H1 (cell line): Measurements from ENCODE around the gene RNASE13. TPM values are rescaled to one million over a fixed set of nuclear protein-coding genes. Genes with fewer than 3 reads are reported as not detected.

Experiments used
- CTCF ChIA-PET: fragments of 300-600 bp; sonication (Branson Sonifier 250); formaldehyde crosslinking; loops from one replicate; lab custom pipeline; 2021; ENCODE audit not compliant: partially characterized antibody; lab: Charles Lee
- POLR2A ChIA-PET: fragments of 300-600 bp; sonication (Branson Sonifier 250); formaldehyde crosslinking; loops from one replicate; lab custom pipeline; 2021; ENCODE audit warnings: inconsistent platforms; ENCODE audit not compliant: partially characterized antibody; lab: Charles Lee
- DNase-seq, 2 experiments: peaks; one replicate each; pipeline versions ENCODE4 v3.0.0 to v3.0.0-alpha.2; 2010 to 2022; ENCODE audit warnings: low spot score in 2 of 2, low read depth in 1 of 2, mixed read lengths in 1 of 2
- FAIRE-seq: peaks from 2 replicates; lab custom pipeline; 2011; peaks lifted over from hg19 to GRCh38; lab: Jason Lieb, UNC
- H2AFZ ChIP-seq: 2 replicates; pipeline ENCODE4 v1.8.1; 2012; ENCODE audit warnings: low read length, inconsistent platforms
- H2AK5ac ChIP-seq: 2 replicates; pipeline ENCODE4 v1.6.1; 2013; ENCODE audit warnings: low read depth, low read length
- H2BK120ac ChIP-seq: replicated peaks from 2 replicates; pipeline ENCODE3; 2013; ENCODE audit warnings: low read depth, low read length, inconsistent platforms
- H2BK12ac ChIP-seq: 2 replicates; pipeline ENCODE4 v1.6.1; 2013; ENCODE audit warnings: low read depth, low read length
- H2BK15ac ChIP-seq: 2 replicates; pipeline ENCODE4 v1.6.1; 2013; ENCODE audit warnings: low read length
- H2BK20ac ChIP-seq: 2 replicates; pipeline ENCODE4 v1.6.1; 2013; ENCODE audit warnings: low read length
- H2BK5ac ChIP-seq: 2 replicates; pipeline ENCODE4 v1.6.1; 2013; ENCODE audit warnings: low read depth, low read length
- H3K14ac ChIP-seq: 2 replicates; pipeline ENCODE4 v1.6.1; 2013; ENCODE audit warnings: inconsistent platforms; ENCODE audit not compliant: insufficient read length
- H3K18ac ChIP-seq: 2 replicates; pipeline ENCODE4 v1.6.1; 2013; ENCODE audit warnings: low read length; ENCODE audit errors: extremely low read depth
- H3K23ac ChIP-seq: 2 replicates; pipeline ENCODE4 v1.6.1; 2013; ENCODE audit warnings: inconsistent platforms; ENCODE audit not compliant: insufficient read length
- H3K23me2 ChIP-seq: 2 replicates; pipeline ENCODE4 v1.6.1; 2013; ENCODE audit warnings: low read depth, low read length
- H3K27ac ChIP-seq: 2 replicates; pipeline ENCODE4 v1.6.1; 2011; ENCODE audit warnings: low read depth, low read length, inconsistent platforms
- H3K27me3 ChIP-seq, 4 experiments: replicated peaks in 1 of 4; 1 replicate in 1 of 4; 2 replicates in 3 of 4; pipeline versions ENCODE4 v1.6.1 to v1.8.1; 2011 to 2013; ENCODE audit warnings: low read length in 3 of 4, mild to moderate bottlenecking in 3 of 4, inconsistent platforms in 2 of 4, mixed read lengths in 2 of 4, moderate library complexity in 1 of 4; ENCODE audit not compliant: control insufficient read depth in 3 of 4, insufficient read depth in 3 of 4; ENCODE audit errors: extremely low read depth in 1 of 4
- H3K36me3 ChIP-seq, 4 experiments: 2 replicates each; pipeline versions ENCODE4 v1.6.1 to v1.8.1; 2011 to 2013; ENCODE audit warnings: mild to moderate bottlenecking in 4 of 4, low read length in 3 of 4, moderate library complexity in 2 of 4, control low read depth in 1 of 4, inconsistent platforms in 1 of 4; ENCODE audit not compliant: insufficient read depth in 4 of 4, control insufficient read depth in 2 of 4
- H3K4ac ChIP-seq: replicated peaks from 2 replicates; pipeline ENCODE3; 2013; ENCODE audit warnings: low read length, low read depth, mixed read lengths, inconsistent platforms; ENCODE audit not compliant: insufficient read length
- H3K4me1 ChIP-seq, 4 experiments: replicated peaks in 1 of 4; 1 replicate in 1 of 4; 2 replicates in 3 of 4; pipeline versions ENCODE4 v1.6.1 to v1.8.1; 2011 to 2013; ENCODE audit warnings: low read length in 3 of 4, inconsistent platforms in 2 of 4, mixed read lengths in 1 of 4; ENCODE audit not compliant: insufficient read depth in 4 of 4, control insufficient read depth in 3 of 4
- H3K4me2 ChIP-seq, 2 experiments: 2 replicates each; pipeline versions ENCODE4 v1.6.1 to v1.8.1; 2011 to 2013; ENCODE audit warnings: low read depth in 2 of 2, low read length in 2 of 2, control low read depth in 1 of 2, inconsistent platforms in 1 of 2, mild to moderate bottlenecking in 1 of 2; ENCODE audit not compliant: insufficient read depth in 1 of 2
- H3K4me3 ChIP-seq, 4 experiments: fragments of 200-600, 300-600 bp in 1 of 4; sonication (generic), shearing (Covaris generic), sonication (Bioruptor Twin) in 1 of 4; 2 replicates each; pipeline versions ENCODE4 v1.5.1 to v1.8.1; 2011 to 2016; ENCODE audit warnings: low read length in 4 of 4, low read depth in 3 of 4, control low read depth in 2 of 4, inconsistent platforms in 2 of 4, mild to moderate bottlenecking in 2 of 4, mixed read lengths in 1 of 4, moderate library complexity in 1 of 4; ENCODE audit not compliant: insufficient read depth in 2 of 4; ENCODE audit errors: extremely low read depth in 1 of 4
- H3K56ac ChIP-seq: replicated peaks from 2 replicates; pipeline ENCODE3; 2013; ENCODE audit warnings: low read depth, mild to moderate bottlenecking, mixed read lengths, low read length, inconsistent platforms; ENCODE audit not compliant: insufficient read length
- H3K79me1 ChIP-seq: 2 replicates; pipeline ENCODE4 v1.6.1; 2013; ENCODE audit warnings: low read depth, low read length, control low read depth
- H3K79me2 ChIP-seq, 2 experiments: 2 replicates each; pipeline versions ENCODE4 v1.6.1 to v1.8.1; 2012 to 2013; ENCODE audit warnings: low read length in 2 of 2, mild to moderate bottlenecking in 2 of 2, inconsistent platforms in 1 of 2; ENCODE audit not compliant: insufficient read depth in 2 of 2, control insufficient read depth in 1 of 2
- H3K9ac ChIP-seq, 4 experiments: replicated peaks in 1 of 4; 1 replicate in 1 of 4; 2 replicates in 3 of 4; pipeline versions ENCODE4 v1.6.1 to v1.8.1; 2011 to 2013; ENCODE audit warnings: low read depth in 3 of 4, low read length in 3 of 4, control low read depth in 2 of 4, mild to moderate bottlenecking in 2 of 4, moderate library complexity in 2 of 4, inconsistent platforms in 1 of 4; ENCODE audit errors: extremely low read depth in 1 of 4
- H3K9me3 ChIP-seq, 2 experiments: 2 replicates each; pipeline versions ENCODE4 v1.6.1 to v1.8.1; 2012 to 2013; ENCODE audit warnings: mild to moderate bottlenecking in 2 of 2, moderate library complexity in 2 of 2, control low read depth in 1 of 2, inconsistent platforms in 1 of 2, low read depth in 1 of 2, low read length in 1 of 2, mixed read lengths in 1 of 2; ENCODE audit not compliant: insufficient read depth in 2 of 2
- H4K20me1 ChIP-seq, 2 experiments: replicated peaks in 1 of 2; 2 replicates each; pipeline versions ENCODE3 to v1.8.1; 2011 to 2013; ENCODE audit warnings: inconsistent platforms in 2 of 2, low read length in 2 of 2, mild to moderate bottlenecking in 1 of 2; ENCODE audit not compliant: insufficient read depth in 2 of 2, control insufficient read depth in 1 of 2
- H4K5ac ChIP-seq: 2 replicates; pipeline ENCODE4 v1.6.1; 2013; ENCODE audit warnings: low read length, low read depth, mixed read lengths, inconsistent platforms; ENCODE audit not compliant: insufficient read length
- H4K8ac ChIP-seq: 2 replicates; pipeline ENCODE4 v1.8.0; 2013; ENCODE audit warnings: mild to moderate bottlenecking, moderate library complexity, low read length, inconsistent platforms; ENCODE audit not compliant: insufficient read depth; ENCODE audit errors: extremely low read depth
- H4K91ac ChIP-seq: replicated peaks from 2 replicates; pipeline ENCODE3; 2013; ENCODE audit warnings: low read length, mixed read lengths, inconsistent platforms; ENCODE audit not compliant: insufficient read length
- ATF3 ChIP-seq: IDR thresholded peaks from 2 replicates; pipeline ENCODE4 v1.6.1; 2011; ENCODE audit warnings: low read depth, mild to moderate bottlenecking, low read length; ENCODE audit not compliant: insufficient read depth
- EZH2 ChIP-seq: fragments of 200-600 bp; sonication (generic); IDR thresholded peaks from 2 replicates; pipeline ENCODE4 v1.7.1; 2012; ENCODE audit warnings: low read depth, mild to moderate bottlenecking, moderate library complexity, low read length, inconsistent platforms; ENCODE audit not compliant: severe bottlenecking
- KDM1A ChIP-seq: fragments of 200-600, 300-600 bp; sonication (generic); IDR thresholded peaks from 2 replicates; pipeline ENCODE4 v1.7.1; 2016; ENCODE audit warnings: mild to moderate bottlenecking, low read length, borderline replicate concordance
- WGBS, 2 experiments: shearing (Covaris generic) in 1 of 2; methylation state at CpG; one replicate each; pipeline versions ENCODE4 v1.1.6 to v1.1.7; 2013 to 2015; ENCODE audit warnings: low lambda C conversion rate in 2 of 2, mixed read lengths in 2 of 2, inconsistent platforms in 1 of 2, low coverage in 1 of 2, missing lambda C conversion rate in 1 of 2; ENCODE audit not compliant: insufficient replicate concordance in 2 of 2, insufficient coverage in 1 of 2, insufficient read length in 1 of 2; ENCODE audit errors: extremely low coverage in 1 of 2, missing lambda C conversion rate in 1 of 2; 5-methylcytosine and 5-hydroxymethylcytosine counted together
- polyA plus RNA-seq, 7 experiments: library from polyadenylated mRNA; depleted of rRNA in 3 of 7; stranded (reverse) in 5 of 7; unstranded in 2 of 7; fragments of >200 nt in 5 of 7; fragments of 200-250 nt in 2 of 7; gene quantifications; 1 replicate in 5 of 7; 2 replicates in 1 of 7; 4 replicates in 1 of 7; pipeline versions ENCODE4 v1.2.1 to v1.2.3, GENCODE V29; 2011 to 2013; ENCODE audit warnings: missing spikeins in 2 of 7, mixed read lengths in 2 of 7
- total RNA-seq: library from RNA; stranded (reverse); fragmentation: NEBNext Ultra II Directional; extraction: Animal tissue kit (Norgen Biotek cat#: 25700); gene quantifications from 2 replicates; pipeline ENCODE4 v1.2.1, GENCODE V29; 2021

Gene RNASE13
- total and polyA plus RNA-seq, 2 of the 8 experiments (the other 6 are each of a cell fraction or from before 2014, with no cell fraction given) = not detected

DNA sequence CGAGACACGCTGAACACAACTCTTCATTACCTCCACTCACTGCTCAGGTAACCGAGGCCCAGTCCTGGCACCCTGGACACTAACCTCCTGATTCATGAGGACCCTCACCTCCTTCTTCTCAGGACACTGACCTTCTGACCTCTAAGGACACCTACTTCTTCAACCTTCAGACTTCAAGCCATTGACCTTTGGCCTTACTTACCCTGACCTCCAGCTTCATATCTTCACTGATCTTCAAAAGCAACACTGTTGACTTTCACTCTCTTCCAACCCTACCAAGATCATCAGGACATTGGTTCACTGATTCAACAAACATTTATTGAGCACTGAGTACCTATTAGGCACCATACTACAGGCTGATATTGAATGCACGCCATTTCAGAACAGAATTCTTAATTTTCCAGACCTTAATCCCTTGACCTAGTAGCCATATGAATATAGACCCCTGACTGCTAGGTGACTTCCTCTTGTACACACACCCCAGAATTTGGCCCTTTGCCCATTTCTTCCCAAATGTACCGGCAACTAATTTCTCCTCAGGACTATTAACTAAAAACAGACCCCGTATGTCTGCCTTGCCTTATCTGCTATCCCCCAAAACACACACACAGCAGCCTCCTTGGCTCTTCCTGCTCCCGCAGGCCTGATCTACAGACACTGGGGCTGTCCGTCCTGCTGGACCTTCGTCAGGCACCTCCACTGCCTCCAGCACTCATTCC is 41.3 kb upstream of the RNASE13 start:
- Histone ChIP-seq H3K4me2 (no peak overlapping the region), H2AK5ac (no peak overlapping the region), H3K4ac (no peak overlapping the region), H4K8ac (no peak overlapping the region), H2BK15ac (no peak overlapping the region), H2BK5ac (no peak overlapping the region), H3K36me3 (peaks cover 41 to 70% (median 57%) of the 10 kb centered on the region in 4 experiments), H3K18ac (no peak overlapping the region), H4K20me1 (peaks cover 2 to 9% of the 10 kb centered on the region in 2 experiments), H3K23me2 (peaks cover 6% of the 10 kb centered on the region; the same call in 1 of the 2 replicates), H3K27ac (no peak overlapping the region), H2BK12ac (no peak overlapping the region), H4K91ac (no peak overlapping the region), H3K23ac (no peak overlapping the region), H3K9me3 (no peaks in the 10 kb centered on the region), H3K4me3 (no peak overlapping the region), H3K79me1 (peaks cover 2% of the 10 kb centered on the region), H3K79me2 (peaks cover 0 to 13% of the 10 kb centered on the region in 2 experiments; a peak in 2 of 4 replicates)
- CTCF ChIA-PET = interaction anchor here (1.3 to 6.6 kb wide), 5 partner anchors 8 to 61 kb away, joined by 5 to 110 read pairs (median 66); partner anchors contain the start of gene TMEM253
- TF ChIP-seq EZH2 (no peak), KDM1A (no peak), ATF3 (no peak)
- TF ChIP-seq, all 59 proteins: peak for 0
- Histone ChIP-seq H3K4me1 (peaks cover 3 to 9% (median 5%) of the 10 kb centered on the region in 4 experiments; a peak in 6 of 7 replicates), H3K56ac (no peak overlapping the region), H2BK20ac (no peak overlapping the region), H3K27me3 (no peaks in the 10 kb centered on the region), H3K9ac (no peak overlapping the region), H4K5ac (no peak overlapping the region), H2BK120ac (no peak overlapping the region), H3K14ac (no peak overlapping the region), H2AFZ (no peak overlapping the region)
- WGBS, 2 experiments = 96% methylated on average over 7 of the region's 9 CpGs; no CpG with 5 or more reads in 1 of the 2 experiments
- POLR2A ChIA-PET = interaction anchor here (12.4 kb wide), 1 partner anchor 9 kb away, joined by 245 read pairs; no protein-coding TSS in a partner anchor
- no peak for DNase-seq
- no peak for FAIRE-seq
